BJ (cell line): Measurements from ENCODE around the gene APLF. TPM values are rescaled to one million over a fixed set of nuclear protein-coding genes. Genes with fewer than 3 reads are reported as not detected.
A peak's percentile ranks its signal among the peaks of the same experiment; 100 is the strongest.

Experiments used
- CTCF ChIA-PET: fragments of 350-600 bp; formaldehyde crosslinking; extraction: SDS; loops from one replicate; lab custom pipeline; 2021; ENCODE audit warnings: antibody characterized with exemption, inconsistent platforms; lab: Yijun Ruan, JAX
- POLR2A ChIA-PET: fragments of 300-600 bp; sonication (Branson Sonifier 250); formaldehyde crosslinking; extraction: SDS; loops from one replicate; lab custom pipeline; 2021; ENCODE audit warnings: antibody characterized with exemption; lab: Charles Lee
- DNase-seq: peaks from one replicate; pipeline ENCODE4 v3.0.0-alpha.2; 2011; ENCODE audit warnings: low read depth
- H3K27me3 ChIP-seq: 2 replicates; pipeline ENCODE4 v1.6.0; 2011; ENCODE audit warnings: low read length; ENCODE audit not compliant: control insufficient read depth, insufficient read depth
- H3K36me3 ChIP-seq: 2 replicates; pipeline ENCODE4 v1.5.1; 2011; ENCODE audit warnings: low read length; ENCODE audit not compliant: control insufficient read depth, insufficient read depth
- H3K4me3 ChIP-seq: 2 replicates; pipeline ENCODE4 v1.5.1; 2011; ENCODE audit warnings: low read depth, mild to moderate bottlenecking, control low read depth, low read length
- polyA plus RNA-seq: library from polyadenylated mRNA; depleted of rRNA; stranded (reverse); fragments of >200 nt; gene quantifications from 2 replicates; pipeline ENCODE4 v1.2.3, GENCODE V29; 2011
- TF ChIP-seq, protein P1 (sequence below): IDR thresholded peaks from 2 replicates; pipeline ENCODE4 v1.5.1; 2011; ENCODE audit warnings: low read depth, mild to moderate bottlenecking, control low read depth, inconsistent platforms, low read length, moderate library complexity; ENCODE audit not compliant: insufficient read depth

Gene APLF
- polyA plus RNA-seq, 1 experiment = 1.2 TPM

DNA sequence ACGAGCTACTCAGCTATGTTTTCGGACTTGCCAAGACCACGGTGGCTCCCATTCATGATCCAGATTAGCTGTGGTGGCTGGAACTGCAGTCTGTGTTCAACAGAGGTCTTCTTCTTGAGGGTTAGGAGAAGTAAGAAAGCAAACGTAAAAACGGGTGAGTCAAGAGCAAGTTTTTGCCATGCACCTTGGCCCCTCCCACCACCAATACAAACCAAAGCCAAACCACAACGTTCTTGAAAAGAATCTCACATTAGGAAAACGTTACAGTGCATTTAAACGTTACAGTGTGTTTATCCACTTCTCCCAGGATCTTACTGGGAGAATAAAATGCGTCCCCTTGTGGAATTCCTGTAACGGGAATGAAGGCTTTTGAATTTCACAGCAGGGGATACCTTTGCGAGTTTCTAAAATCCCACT, 1.0 kb upstream of the APLF start:
- Histone ChIP-seq H3K27me3 (no peaks in the 10 kb centered on the region; the same call in 1 of the 2 replicates), H3K36me3 (no peaks in the 10 kb centered on the region), H3K4me3 (peak overlapping the region; percentile 80)
- ChIA-PET CTCF (interaction anchor here (0.5 to 7.2 kb wide), 8 partner anchors 8 to 547 kb away, joined by 3 to 69 read pairs (median 4); partner anchors contain the start of gene ANTXR1), POLR2A (no interaction called here)
- TF ChIP-seq, protein P1, sequence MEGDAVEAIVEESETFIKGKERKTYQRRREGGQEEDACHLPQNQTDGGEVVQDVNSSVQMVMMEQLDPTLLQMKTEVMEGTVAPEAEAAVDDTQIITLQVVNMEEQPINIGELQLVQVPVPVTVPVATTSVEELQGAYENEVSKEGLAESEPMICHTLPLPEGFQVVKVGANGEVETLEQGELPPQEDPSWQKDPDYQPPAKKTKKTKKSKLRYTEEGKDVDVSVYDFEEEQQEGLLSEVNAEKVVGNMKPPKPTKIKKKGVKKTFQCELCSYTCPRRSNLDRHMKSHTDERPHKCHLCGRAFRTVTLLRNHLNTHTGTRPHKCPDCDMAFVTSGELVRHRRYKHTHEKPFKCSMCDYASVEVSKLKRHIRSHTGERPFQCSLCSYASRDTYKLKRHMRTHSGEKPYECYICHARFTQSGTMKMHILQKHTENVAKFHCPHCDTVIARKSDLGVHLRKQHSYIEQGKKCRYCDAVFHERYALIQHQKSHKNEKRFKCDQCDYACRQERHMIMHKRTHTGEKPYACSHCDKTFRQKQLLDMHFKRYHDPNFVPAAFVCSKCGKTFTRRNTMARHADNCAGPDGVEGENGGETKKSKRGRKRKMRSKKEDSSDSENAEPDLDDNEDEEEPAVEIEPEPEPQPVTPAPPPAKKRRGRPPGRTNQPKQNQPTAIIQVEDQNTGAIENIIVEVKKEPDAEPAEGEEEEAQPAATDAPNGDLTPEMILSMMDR = peak; percentile 44
- DNase-seq = peak; percentile 46

DNA sequence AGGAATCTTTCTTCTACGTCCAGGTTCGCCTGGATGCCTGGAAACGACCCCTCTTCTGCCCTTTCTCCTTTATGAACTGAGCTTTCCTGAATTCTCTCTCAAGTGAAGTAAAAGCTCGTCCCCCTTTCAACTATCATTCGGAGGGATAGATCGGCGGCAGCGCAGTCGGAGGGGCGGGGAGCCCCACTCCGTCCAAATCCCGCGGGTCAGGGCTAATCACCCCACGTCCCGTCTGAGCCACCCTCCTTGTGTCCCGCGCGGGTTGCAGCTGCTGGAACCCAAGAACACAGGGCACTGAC, 658 bp upstream of the APLF start:
- POLR2A ChIA-PET = no interaction called here
- CTCF ChIA-PET = interaction anchor here (0.5 to 7.2 kb wide), 9 partner anchors 8 to 546 kb away, joined by 3 to 69 read pairs (median 4); partner anchors contain the start of gene ANTXR1
- Histone ChIP-seq H3K4me3 (peak overlapping the region; percentile 80), H3K36me3 (no peaks in the 10 kb centered on the region), H3K27me3 (no peaks in the 10 kb centered on the region; the same call in 1 of the 2 replicates)
- TF ChIP-seq, protein P1 = no peak
- DNase-seq = no peak

DNA sequence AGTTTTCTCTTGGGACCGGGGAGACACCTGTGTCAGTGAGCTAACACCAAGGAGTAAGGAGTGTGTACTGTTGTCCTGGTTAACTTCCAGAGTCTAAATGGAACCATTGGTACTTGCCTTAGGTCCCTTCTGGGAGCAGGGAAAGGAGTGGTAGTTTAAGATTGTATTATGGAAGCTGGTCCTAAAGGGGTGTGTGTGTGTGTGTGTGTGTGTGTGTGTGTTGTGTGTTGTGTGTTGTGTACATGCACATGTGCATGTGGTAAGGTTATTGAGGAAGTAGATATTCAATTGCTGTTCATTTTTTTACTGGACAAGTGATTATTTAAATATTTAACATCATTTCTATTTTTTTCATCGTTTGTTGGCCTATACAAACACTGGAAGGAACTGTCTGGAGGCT, 1.4 kb downstream of the APLF start:
- TF ChIP-seq, protein P1 = no peak
- ChIA-PET POLR2A (no interaction called here), CTCF (interaction anchor here (7.2 kb wide), 1 partner anchor 126 kb away, joined by 69 read pairs; no protein-coding TSS in a partner anchor)
- DNase-seq = no peak
- no peaks in the 10 kb centered on the region for H3K36me3 ChIP-seq
- H3K27me3 ChIP-seq = no peaks in the 10 kb centered on the region; the same call in 1 of the 2 replicates
- H3K4me3 ChIP-seq = no peak overlapping the region

DNA sequence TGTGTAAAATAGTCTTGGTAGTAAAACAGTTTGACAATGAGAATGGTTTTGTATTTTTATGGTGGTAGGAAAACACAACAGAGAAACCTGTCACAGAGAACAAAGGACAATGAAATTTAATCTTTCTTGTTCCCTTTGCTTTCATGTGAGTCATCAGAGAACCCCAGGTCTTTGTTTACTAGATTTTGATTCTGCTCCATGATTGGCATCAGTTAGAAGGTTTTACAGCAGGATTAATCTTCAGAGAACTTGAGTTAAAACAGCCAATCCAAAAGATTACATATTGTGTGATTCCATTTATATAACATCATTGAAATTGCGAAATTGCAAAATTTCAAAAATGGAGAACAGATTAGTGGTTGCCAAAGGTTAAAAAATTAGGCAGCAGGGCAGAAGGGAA, 2.5 kb downstream of the APLF start:
- no peaks in the 10 kb centered on the region for H3K36me3 ChIP-seq
- ChIA-PET POLR2A (no interaction called here), CTCF (no interaction called here)
- H3K4me3 ChIP-seq = no peak overlapping the region
- TF ChIP-seq, protein P1 = no peak
- DNase-seq = no peak
- no peaks in the 10 kb centered on the region; the same call in 1 of the 2 replicates for H3K27me3 ChIP-seq

GRCh38 chr2:68471385-68471784, 4.0 kb downstream of the APLF start:
- CTCF ChIA-PET = no interaction called here
- DNase-seq = no peak
- TF ChIP-seq, protein P1 = no peak
- no peaks in the 10 kb centered on the region; the same call in 1 of the 2 replicates for H3K27me3 ChIP-seq
- H3K4me3 ChIP-seq = no peak overlapping the region
- POLR2A ChIA-PET = no interaction called here
- no peaks in the 10 kb centered on the region for H3K36me3 ChIP-seq
